KOPT-K1 (cell line): ENCODE results near the gene MTHFD1L.

Experiments used
- H3K27ac ChIP-seq: fragments of 200-600 bp; sonication (generic); 2 replicates; pipeline ENCODE4 v1.5.1; 2016; ENCODE audit warnings: antibody characterized with exemption, mild to moderate bottlenecking, low read depth, low read length; ENCODE audit not compliant: poor library complexity, severe bottlenecking
- H3K36me3 ChIP-seq: fragments of 200-600 bp; sonication (generic); 2 replicates; pipeline ENCODE4 v1.5.1; 2017; ENCODE audit warnings: antibody characterized with exemption, mild to moderate bottlenecking, low read length, moderate library complexity; ENCODE audit not compliant: insufficient read depth
- H3K9me3 ChIP-seq: fragments of 200-600 bp; sonication (generic); 2 replicates; pipeline ENCODE4 v1.5.1; 2017; ENCODE audit warnings: antibody characterized with exemption, low read length, mild to moderate bottlenecking; ENCODE audit not compliant: insufficient read depth, poor library complexity, severe bottlenecking

The MTHFD1L gene

GRCh38 chr6:150967910-150968309, 102.4 kb downstream of the MTHFD1L start:
- Histone ChIP-seq H3K27ac (no peak overlapping the region), H3K36me3 (peaks cover 73% of the 10 kb centered on the region), H3K9me3 (no peaks in the 10 kb centered on the region)

- H3K27ac ChIP-seq: no peak overlapping the region
- H3K9me3 ChIP-seq: no peaks in the 10 kb centered on the region
- peaks cover 72% of the 10 kb centered on the region for H3K36me3 ChIP-seq
Measured at GRCh38 chr6:150969901-150970300, 104.4 kb downstream of the MTHFD1L start.

DNA sequence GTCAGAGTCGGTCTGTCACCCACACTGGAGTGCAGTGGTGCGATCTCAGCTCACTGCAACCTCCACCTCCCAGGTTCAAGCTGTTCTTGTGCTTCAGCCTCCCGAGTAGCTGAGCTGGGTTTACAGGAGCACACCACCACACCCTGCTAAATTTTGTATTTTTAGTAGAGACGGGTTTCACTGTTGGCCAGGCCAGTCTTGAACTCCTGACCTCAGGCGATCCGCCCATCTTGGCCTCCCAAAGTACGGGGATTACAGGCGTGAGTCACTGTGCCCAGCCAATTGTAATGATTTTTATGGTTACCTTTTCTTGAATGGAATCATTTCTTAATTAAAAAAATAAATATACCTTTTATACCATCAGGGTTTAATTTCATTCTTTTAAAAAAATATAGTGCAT, 105.7 kb downstream of the MTHFD1L start:
- peaks cover 66% of the 10 kb centered on the region for H3K36me3 ChIP-seq
- no peaks in the 10 kb centered on the region for H3K9me3 ChIP-seq
- no peak overlapping the region for H3K27ac ChIP-seq

GRCh38 chr6:150975136-150975535, 109.6 kb downstream of the MTHFD1L start:
- H3K9me3 ChIP-seq: no peaks in the 10 kb centered on the region
- no peak overlapping the region for H3K27ac ChIP-seq
- H3K36me3 ChIP-seq: peaks cover 67% of the 10 kb centered on the region

DNA sequence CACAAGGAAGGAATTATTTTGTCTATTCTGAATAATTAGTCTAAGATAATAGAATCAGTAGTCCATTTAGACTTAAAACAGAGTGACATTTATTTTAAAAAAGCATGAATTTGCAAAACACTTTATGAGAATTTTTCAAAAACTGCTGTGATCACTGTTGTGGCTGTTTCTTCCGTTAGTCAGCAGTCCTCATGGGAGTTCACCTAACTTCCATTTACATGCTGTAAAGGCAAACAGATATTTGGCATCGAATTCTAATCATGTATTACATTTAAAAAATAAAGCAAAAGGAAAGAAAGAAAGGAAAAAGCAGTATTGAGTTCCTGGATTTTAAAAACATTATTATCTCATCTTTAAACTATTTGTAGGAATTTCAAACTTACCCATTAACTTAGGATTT, 111.8 kb downstream of the MTHFD1L start:
- H3K36me3 ChIP-seq: peaks cover 57% of the 10 kb centered on the region
- no peaks in the 10 kb centered on the region for H3K9me3 ChIP-seq
- H3K27ac ChIP-seq: no peak overlapping the region

DNA sequence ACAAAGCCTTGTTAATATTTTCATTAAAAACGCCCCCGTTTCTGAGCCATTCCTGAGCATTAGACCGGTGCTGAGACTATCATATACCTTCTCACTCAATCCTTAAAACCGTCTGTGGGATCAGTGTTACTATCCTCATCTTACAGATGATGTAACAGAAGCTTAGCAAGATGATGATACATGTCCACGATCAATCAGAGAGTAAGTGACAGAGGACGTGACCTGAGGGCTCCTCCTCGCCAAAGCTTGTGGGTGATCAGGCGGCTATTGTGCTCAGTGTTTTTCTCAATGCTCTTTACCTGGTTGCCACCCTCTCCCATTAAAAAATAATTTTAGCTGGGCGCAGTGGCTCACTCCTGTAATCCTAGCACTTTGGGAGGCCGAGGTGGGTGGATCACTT, 113.1 kb downstream of the MTHFD1L start:
- Histone ChIP-seq H3K36me3 (peaks cover 52% of the 10 kb centered on the region), H3K9me3 (no peaks in the 10 kb centered on the region), H3K27ac (no peak overlapping the region)

- Histone ChIP-seq H3K9me3 (no peaks in the 10 kb centered on the region), H3K27ac (no peak overlapping the region), H3K36me3 (peaks cover 52% of the 10 kb centered on the region)
Measured at GRCh38 chr6:150979826-150980350, 114.4 kb downstream of the MTHFD1L start.

GRCh38 chr6:150981095-150981494, 115.6 kb downstream of the MTHFD1L start:
- Histone ChIP-seq H3K27ac (no peak overlapping the region), H3K36me3 (peaks cover 57% of the 10 kb centered on the region)

GRCh38 chr6:150981669-150982068, 116.2 kb downstream of the MTHFD1L start:
- Histone ChIP-seq H3K36me3 (peaks cover 53% of the 10 kb centered on the region), H3K9me3 (no peaks in the 10 kb centered on the region)

More at GRCh38 chr6:150981095-150981494, 115.6 kb downstream of the MTHFD1L start:
- H3K9me3 ChIP-seq: no peaks in the 10 kb centered on the region

DNA sequence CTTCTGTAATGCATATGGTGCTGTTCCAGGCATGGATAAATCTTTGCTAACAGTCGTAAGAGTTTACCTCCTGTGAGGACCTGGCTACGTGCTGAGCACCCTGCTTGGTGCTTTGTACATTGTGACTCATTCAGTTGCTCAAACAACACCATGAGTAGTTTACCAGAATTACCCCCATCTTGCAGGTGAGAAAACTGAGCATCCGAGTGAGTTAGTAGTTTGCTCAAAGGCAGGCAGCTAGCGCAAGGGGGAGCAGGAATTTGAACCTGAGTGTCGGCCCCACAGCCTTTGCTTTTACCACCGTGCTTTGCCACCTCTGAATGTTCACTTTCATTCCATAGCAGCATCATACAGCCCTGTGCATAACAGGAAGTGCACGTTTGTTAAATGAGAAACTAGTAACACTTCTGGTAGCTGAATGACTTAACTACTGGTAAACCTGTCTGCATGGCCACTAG, 121.9 kb downstream of the MTHFD1L start:
- no peak overlapping the region for H3K27ac ChIP-seq
- H3K9me3 ChIP-seq: no peaks in the 10 kb centered on the region
- H3K36me3 ChIP-seq: peaks cover 35% of the 10 kb centered on the region

More at GRCh38 chr6:150981669-150982068, 116.2 kb downstream of the MTHFD1L start:
- no peak overlapping the region for H3K27ac ChIP-seq

DNA sequence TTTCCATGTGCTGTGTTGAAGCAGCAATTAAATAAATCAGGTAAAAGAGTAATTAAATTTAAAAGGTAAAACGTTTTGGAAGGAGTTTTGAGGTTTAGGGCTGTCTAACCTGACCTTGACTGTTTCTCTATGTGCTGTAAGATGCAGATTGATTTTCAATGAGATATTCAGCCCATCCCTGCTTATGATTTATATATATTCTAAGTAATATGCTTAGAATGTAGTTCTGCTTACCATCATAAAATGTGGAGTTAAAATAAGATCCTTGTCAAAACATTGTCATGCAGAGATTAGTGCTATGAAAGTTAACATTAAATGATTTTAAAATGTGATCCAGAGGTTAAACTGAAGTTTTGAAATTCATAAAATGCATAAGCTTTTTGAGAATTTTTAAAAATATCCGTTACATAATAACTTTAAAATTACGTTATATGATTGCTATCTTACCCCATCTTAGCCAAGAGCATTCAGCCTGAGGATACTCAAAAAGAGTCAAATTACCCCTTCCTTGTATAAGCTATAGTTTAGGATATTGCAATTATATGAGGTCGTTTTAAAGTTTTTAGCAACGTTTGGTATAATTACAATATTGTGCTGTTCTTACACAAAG, 122.5 kb downstream of the MTHFD1L start:
- Histone ChIP-seq H3K9me3 (no peaks in the 10 kb centered on the region), H3K36me3 (peaks cover 34% of the 10 kb centered on the region), H3K27ac (no peak overlapping the region)

DNA sequence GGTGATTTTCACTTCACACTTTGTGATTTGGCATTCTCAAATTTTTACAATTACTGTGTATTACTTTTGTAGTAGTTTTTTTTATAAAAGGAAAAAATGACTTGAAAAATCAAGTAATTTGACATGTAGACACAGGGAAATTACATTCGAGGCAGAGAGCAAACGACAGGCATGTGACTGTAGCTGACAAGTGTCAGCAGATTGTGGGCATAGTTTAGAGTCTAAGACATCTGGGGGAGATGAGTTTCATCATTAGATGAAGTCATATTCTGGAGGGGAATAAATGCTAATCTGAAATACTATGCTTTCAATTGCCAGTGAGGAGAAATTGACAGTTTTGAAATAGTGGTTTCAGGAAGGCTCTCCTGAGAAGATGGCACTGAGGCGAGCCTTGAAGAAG, 126.0 kb downstream of the MTHFD1L start:
- no peaks in the 10 kb centered on the region for H3K9me3 ChIP-seq
- H3K36me3 ChIP-seq: peaks cover 30% of the 10 kb centered on the region
- H3K27ac ChIP-seq: no peak overlapping the region

GRCh38 chr6:150992262-150992661, 126.8 kb downstream of the MTHFD1L start:
- Histone ChIP-seq H3K27ac (no peak overlapping the region), H3K36me3 (peaks cover 38% of the 10 kb centered on the region)

GRCh38 chr6:150992703-150993102, 127.2 kb downstream of the MTHFD1L start:
- Histone ChIP-seq H3K9me3 (no peaks in the 10 kb centered on the region), H3K27ac (no peak overlapping the region), H3K36me3 (peaks cover 40% of the 10 kb centered on the region)

More at GRCh38 chr6:150992262-150992661, 126.8 kb downstream of the MTHFD1L start:
- no peaks in the 10 kb centered on the region for H3K9me3 ChIP-seq

GRCh38 chr6:150993253-150993652, 127.8 kb downstream of the MTHFD1L start:
- Histone ChIP-seq H3K36me3 (peaks cover 45% of the 10 kb centered on the region), H3K9me3 (no peaks in the 10 kb centered on the region), H3K27ac (no peak overlapping the region)

GRCh38 chr6:150994026-150994425, 128.5 kb downstream of the MTHFD1L start:
- Histone ChIP-seq H3K9me3 (no peaks in the 10 kb centered on the region), H3K27ac (no peak overlapping the region), H3K36me3 (peaks cover 45% of the 10 kb centered on the region)
